ENCODE data around the gene STON2.

DNA sequence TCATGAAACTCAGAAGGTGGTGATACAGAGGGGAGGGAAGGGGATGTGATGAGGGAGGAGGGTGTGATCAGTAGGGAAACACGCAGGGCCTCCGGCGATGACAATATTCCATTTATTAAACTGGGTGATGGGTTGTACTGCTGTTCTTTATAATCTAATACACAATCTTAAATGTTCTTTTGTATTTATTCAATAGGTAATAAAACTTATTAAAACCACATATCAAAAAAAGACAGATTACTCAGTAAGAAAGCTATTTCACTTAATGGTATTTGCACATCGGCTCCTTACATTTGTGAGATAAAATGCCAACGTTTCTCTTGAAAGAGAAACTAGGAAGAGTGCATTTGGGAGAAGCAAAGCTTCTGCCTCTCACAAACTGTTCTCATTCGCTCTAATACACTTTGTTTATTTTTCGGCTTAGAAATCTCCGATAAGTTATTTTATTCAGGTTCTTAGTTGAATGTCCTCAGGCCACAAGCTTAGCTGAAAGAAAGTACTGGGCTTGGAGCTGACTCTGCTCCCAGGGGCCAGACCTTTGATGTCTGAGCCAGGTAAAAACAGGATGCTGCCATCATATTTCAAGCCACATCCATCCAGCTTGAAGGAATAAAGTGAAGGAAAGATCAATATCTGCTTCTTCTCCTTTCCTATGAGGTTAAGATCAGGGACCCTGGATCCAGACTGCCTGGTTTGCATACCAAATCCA is 17.5 kb downstream of the STON2 start:
- TF ChIP-seq ZNF274 (IDR thresholded peaks at IDR 0.05; ENCODE audit: low read depth, low read length) (no peak), SUZ12 (IDR thresholded peaks at IDR 0.05; ENCODE audit: extremely low read depth, insufficient read depth, insufficient read length) (no peak), YY1 (IDR thresholded peaks at IDR 0.05; ENCODE audit: insufficient read depth, insufficient read length) (no peak)

All from NT2/D1 (cell line).